SK-N-MC (cell line): ENCODE results near the gene ITGA4.

Experiments
- EZH2 ChIP-seq: fragments of 200-600 bp; sonication (generic); IDR thresholded peaks from one replicate; pipeline ENCODE4 v1.6.1; 2017; ENCODE audit warnings: antibody characterized with exemption
- FOXP2 ChIP-seq: optimal IDR thresholded peaks from 2 replicates; pipeline ENCODE3; 2011; ENCODE audit warnings: mild to moderate bottlenecking, moderate library complexity; ENCODE audit not compliant: insufficient read depth; ENCODE audit errors: extremely low read length, control extremely low read depth
- POLR2AphosphoS5 ChIP-seq: IDR thresholded peaks from 2 replicates; pipeline ENCODE4 v1.6.1; 2012; ENCODE audit warnings: mild to moderate bottlenecking, low read depth, low read length, borderline replicate concordance

- TF ChIP-seq EZH2 (no peak), POLR2AphosphoS5 (no peak), FOXP2 (no peak)
Observed at GRCh38 chr2:181575024-181575649, 118.0 kb downstream of the ITGA4 start.
